Nephron (organoid): Measurements from ENCODE around the gene HSPBP1.

ENCODE experiments used
- H3K27ac Mint-ChIP-seq, 3 experiments: 2 replicates each; pipeline ENCODE4 v1.8.0; 2020; ENCODE audit warnings: mixed read lengths in 3 of 3, mild to moderate bottlenecking in 2 of 3, moderate library complexity in 1 of 3
- H3K27me3 Mint-ChIP-seq: 2 replicates; pipeline ENCODE4 v1.8.0; 2021; ENCODE audit warnings: low read depth, mild to moderate bottlenecking, moderate library complexity, mixed read lengths
- H3K36me3 Mint-ChIP-seq: 2 replicates; pipeline ENCODE4 v1.8.0; 2020; ENCODE audit warnings: low read depth, mixed read lengths
- H3K4me1 Mint-ChIP-seq: 2 replicates; pipeline ENCODE4 v1.8.0; 2020; ENCODE audit warnings: mixed read lengths
- H3K4me3 Mint-ChIP-seq, 3 experiments: 2 replicates each; pipeline ENCODE4 v1.8.0; 2020; ENCODE audit warnings: mild to moderate bottlenecking in 3 of 3, mixed read lengths in 3 of 3, moderate library complexity in 2 of 3
- H3K9me3 Mint-ChIP-seq: 2 replicates; pipeline ENCODE4 v1.8.0; 2020; ENCODE audit warnings: mixed read lengths
- TF ChIP-seq, protein P1 (sequence below), 3 experiments: fragments of 200-600 bp; sonication (generic); IDR thresholded peaks; one replicate each; pipeline ENCODE4 v1.5.0; 2021; ENCODE audit warnings: antibody characterized with exemption in 3 of 3; ENCODE audit not compliant: unreplicated experiment in 3 of 3

Gene HSPBP1

DNA sequence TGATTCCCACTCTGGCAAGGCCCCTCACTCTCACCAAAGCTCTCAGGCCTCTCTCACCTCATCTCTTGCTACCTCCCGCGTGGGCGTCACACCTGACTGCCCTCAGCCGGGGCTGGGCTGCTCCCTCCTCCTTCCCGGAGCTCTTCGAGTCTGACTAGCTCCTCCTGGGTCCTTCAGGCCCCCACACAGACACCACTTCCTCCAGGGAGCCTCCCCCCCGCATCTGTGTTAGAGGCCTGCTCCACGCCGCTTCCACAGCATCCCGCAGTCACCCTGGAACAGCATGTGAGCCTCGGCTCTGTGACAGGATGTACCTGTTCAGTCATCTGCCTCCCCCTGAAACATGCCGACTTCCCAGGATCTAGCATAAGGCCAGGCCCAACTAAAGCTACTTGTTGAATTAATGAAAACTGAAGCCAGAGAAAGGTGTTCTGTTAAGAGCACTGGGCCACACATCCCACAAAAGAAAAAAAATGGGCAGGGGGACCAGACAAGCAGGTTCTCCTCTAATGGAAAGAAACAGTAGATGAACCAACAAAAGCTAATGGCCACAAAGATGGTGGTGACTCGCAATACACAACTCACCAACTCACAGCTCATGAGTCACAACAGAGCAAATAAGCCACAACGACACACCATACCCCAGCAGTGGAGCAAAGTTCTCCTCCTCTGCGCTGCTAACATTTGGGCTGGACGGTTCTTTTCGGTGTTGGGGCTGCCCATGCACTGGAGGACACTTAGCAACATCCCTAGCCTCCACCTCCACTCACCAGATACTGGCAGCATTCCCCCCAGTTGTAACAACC is 24.1 kb downstream of the HSPBP1 start:
- H3K27me3 Mint-ChIP-seq = no peaks in the 10 kb centered on the region
- H3K36me3 Mint-ChIP-seq = peaks cover 3% of the 10 kb centered on the region
- H3K9me3 Mint-ChIP-seq = no peaks in the 10 kb centered on the region
- H3K4me3 Mint-ChIP-seq = peak overlapping the region; percentile 98 to 100 (median 99)
- peak overlapping the region in 1 of 3 experiments; percentile 55 for H3K27ac Mint-ChIP-seq
- H3K4me1 Mint-ChIP-seq = peaks cover 45% of the 10 kb centered on the region
- TF ChIP-seq, protein P1, sequence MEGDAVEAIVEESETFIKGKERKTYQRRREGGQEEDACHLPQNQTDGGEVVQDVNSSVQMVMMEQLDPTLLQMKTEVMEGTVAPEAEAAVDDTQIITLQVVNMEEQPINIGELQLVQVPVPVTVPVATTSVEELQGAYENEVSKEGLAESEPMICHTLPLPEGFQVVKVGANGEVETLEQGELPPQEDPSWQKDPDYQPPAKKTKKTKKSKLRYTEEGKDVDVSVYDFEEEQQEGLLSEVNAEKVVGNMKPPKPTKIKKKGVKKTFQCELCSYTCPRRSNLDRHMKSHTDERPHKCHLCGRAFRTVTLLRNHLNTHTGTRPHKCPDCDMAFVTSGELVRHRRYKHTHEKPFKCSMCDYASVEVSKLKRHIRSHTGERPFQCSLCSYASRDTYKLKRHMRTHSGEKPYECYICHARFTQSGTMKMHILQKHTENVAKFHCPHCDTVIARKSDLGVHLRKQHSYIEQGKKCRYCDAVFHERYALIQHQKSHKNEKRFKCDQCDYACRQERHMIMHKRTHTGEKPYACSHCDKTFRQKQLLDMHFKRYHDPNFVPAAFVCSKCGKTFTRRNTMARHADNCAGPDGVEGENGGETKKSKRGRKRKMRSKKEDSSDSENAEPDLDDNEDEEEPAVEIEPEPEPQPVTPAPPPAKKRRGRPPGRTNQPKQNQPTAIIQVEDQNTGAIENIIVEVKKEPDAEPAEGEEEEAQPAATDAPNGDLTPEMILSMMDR (IDR thresholded peaks at IDR 0.05; ENCODE audit: unreplicated experiment in 3 of 3) = no peak

DNA sequence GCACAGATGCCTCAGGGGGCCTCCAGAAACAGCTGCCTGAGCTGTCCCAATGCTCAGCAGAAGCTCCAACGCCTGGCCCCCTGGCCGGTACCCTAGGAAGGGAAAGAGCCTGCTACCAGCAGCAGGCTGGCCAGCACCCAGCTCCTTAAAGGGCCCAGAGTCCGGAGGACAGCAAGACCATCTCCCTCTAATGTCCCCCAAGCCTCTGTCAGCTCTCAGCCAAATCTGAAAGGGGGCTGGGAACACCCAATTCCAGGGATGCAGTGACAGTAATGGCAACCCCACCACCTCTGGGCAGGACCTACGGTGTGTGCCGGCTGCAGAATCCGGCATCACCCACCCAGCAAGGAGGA is 25.3 kb downstream of the HSPBP1 start:
- TF ChIP-seq, protein P1 (IDR thresholded peaks at IDR 0.05; ENCODE audit: unreplicated experiment in 3 of 3) = no peak
- peaks cover 44% of the 10 kb centered on the region for H3K4me1 Mint-ChIP-seq
- peaks cover 3% of the 10 kb centered on the region for H3K36me3 Mint-ChIP-seq
- H3K9me3 Mint-ChIP-seq = no peaks in the 10 kb centered on the region
- peak overlapping the region; percentile 74 to 99 (median 98) for H3K4me3 Mint-ChIP-seq
- H3K27me3 Mint-ChIP-seq = no peaks in the 10 kb centered on the region
- no peak overlapping the region for H3K27ac Mint-ChIP-seq

- H3K4me1 Mint-ChIP-seq = peaks cover 40% of the 10 kb centered on the region
- H3K27ac Mint-ChIP-seq = peak overlapping the region in 1 of 3 experiments; percentile 38
- peaks cover 3% of the 10 kb centered on the region for H3K36me3 Mint-ChIP-seq
Observed at GRCh38 chr19:55253842-55254624, 25.9 kb downstream of the HSPBP1 start.

GRCh38 chr19:55252760-55253663 is 26.9 kb downstream of the HSPBP1 start:
- Mint-ChIP-seq H3K27ac (peak overlapping the region in 1 of 3 experiments; percentile 38), H3K4me1 (peaks cover 40% of the 10 kb centered on the region), H3K9me3 (no peaks in the 10 kb centered on the region), H3K36me3 (peaks cover 3% of the 10 kb centered on the region), H3K27me3 (no peaks in the 10 kb centered on the region), H3K4me3 (peak overlapping the region in 2 of 3 experiments; percentile 47)
- TF ChIP-seq, protein P1 (IDR thresholded peaks at IDR 0.05; ENCODE audit: unreplicated experiment in 3 of 3) = no peak

More at GRCh38 chr19:55253842-55254624, 25.9 kb downstream of the HSPBP1 start:
- TF ChIP-seq, protein P1 (IDR thresholded peaks at IDR 0.05; ENCODE audit: unreplicated experiment in 3 of 3) = no peak
- Mint-ChIP-seq H3K9me3 (no peaks in the 10 kb centered on the region), H3K27me3 (no peaks in the 10 kb centered on the region), H3K4me3 (peak overlapping the region; percentile 5 to 59 (median 52))

DNA sequence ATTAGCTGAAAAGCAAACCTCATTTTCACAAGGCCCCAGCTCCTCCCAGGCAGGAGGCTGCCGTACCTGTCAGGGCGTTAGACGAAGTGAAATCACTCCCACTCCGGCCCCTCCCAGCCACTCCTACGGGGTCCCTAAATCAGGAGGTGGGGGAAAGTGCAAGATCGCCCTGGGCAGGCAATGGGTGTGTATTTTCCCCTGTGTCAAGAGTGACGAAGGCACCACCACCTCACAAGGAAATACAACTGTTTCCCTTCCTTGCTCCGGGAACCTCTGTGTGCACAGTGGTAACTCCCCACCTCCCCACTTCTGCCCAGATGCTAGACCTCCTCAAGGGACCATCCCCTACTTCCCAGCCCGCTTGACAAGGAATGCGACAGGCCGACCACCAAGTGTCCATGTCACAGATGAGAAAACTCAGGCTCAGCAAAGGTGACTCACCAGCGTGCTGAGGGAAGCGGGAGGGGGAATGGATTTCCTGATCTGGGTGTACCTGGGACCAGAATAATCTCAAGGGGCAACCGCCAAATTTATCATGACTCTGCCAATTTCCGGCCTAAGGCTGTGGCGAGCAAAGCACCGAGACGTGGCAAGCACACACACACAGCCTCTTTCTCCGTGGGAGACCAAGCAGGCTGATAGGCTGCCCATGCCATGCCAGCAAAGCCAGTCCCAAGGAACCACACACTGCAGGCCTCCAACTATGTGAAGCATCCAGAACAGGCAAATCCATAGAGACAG is 28.4 kb downstream of the HSPBP1 start:
- H3K27me3 Mint-ChIP-seq = no peaks in the 10 kb centered on the region
- H3K27ac Mint-ChIP-seq = no peak overlapping the region
- H3K36me3 Mint-ChIP-seq = peaks cover 3% of the 10 kb centered on the region
- no peaks in the 10 kb centered on the region for H3K9me3 Mint-ChIP-seq
- H3K4me1 Mint-ChIP-seq = peaks cover 28% of the 10 kb centered on the region
- TF ChIP-seq, protein P1 (IDR thresholded peaks at IDR 0.05; ENCODE audit: unreplicated experiment in 3 of 3) = no peak
- H3K4me3 Mint-ChIP-seq = peak overlapping the region in 1 of 3 experiments; percentile 27
